Loucy (cell line): Measurements from ENCODE around the gene LYL1.

Experiments used
- CTCF ChIP-seq: fragments of 200-600 bp; sonication (generic); conservative IDR thresholded peaks from 2 replicates; pipeline ENCODE4 v1.5.1; 2014; ENCODE audit warnings: mild to moderate bottlenecking, antibody characterized with exemption, low read length
- EZH2phosphoT487 ChIP-seq: fragments of 200-600 bp; IDR thresholded peaks from 2 replicates; pipeline ENCODE4 v1.6.1; 2018; ENCODE audit warnings: antibody characterized with exemption, mild to moderate bottlenecking, moderate library complexity, borderline replicate concordance

GRCh38 chr19:13083008-13083404 is 19.7 kb downstream of the LYL1 start:
- no peak for TF ChIP-seq CTCF
- TF ChIP-seq EZH2phosphoT487: no peak
